Left renal pelvis (tissue), 4 donors: ENCODE results near the gene XPO5. TPM values are rescaled to one million over a fixed set of nuclear protein-coding genes. Genes with fewer than 3 reads are reported as not detected.
"Not testable (repeated sequence)": the region's sequence is repeated elsewhere in the genome, so short reads cannot be mapped to it uniquely, and the experiment has no call there.

Source experiments
- DNase-seq, 4 donors: peaks; one replicate each; pipeline ENCODE4 v3.0.0-alpha.2; 2013; ENCODE audit warnings: low read depth in 4 of 4, low spot score in 3 of 4
- polyA plus RNA-seq, 4 donors: library from polyadenylated mRNA; unstranded; fragments of 120-200 nt; gene quantifications; one replicate each; pipeline ENCODE4 v1.2.1, GENCODE V29; 2013; ENCODE audit not compliant: insufficient read length in 4 of 4

The XPO5 gene
- polyA plus RNA-seq, result 10 to 100 TPM; 29.2 to 53.9 (median 49.5) TPM

DNA sequence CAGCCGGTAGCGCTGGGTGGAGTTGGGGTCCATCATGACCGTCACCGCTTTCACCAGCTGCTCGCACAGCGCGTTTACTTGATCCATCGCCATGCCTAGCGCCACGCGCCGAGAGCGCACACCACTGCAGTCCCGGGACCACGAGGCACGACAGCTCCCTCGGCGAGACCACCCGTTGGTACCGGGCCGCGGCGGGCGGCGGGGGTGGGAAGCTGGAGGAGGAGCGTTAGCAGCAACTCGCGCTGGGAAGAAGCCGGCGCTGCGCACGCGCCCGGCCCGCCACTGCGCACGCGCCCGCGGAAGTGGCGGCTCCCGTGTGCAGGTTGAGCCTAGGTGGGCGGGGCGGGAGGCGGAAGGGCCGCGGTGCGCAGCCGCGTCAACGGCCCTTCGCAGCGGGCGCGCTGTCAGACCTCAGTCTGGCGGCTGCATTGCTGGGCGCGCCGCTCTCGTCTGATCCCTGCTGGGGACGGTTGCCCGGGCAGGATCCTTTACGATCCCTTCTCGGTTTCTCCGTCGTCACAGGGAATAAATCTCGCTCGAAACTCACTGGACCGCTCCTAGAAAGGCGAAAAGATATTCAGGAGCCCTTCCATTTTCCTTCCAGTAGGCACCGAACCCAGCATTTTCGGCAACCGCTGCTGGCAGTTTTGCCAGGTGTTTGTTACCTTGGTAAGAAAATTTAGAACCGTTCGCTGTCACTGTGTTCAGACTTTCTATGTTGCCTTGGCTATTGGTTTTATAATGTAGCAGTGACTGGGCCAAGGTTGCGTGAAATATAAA is at the start of gene XPO5, which contains the start of gene POLH:
Gene XPO5 (minus strand): TSS at position 267 of the 780 bp plus-strand sequence. CDS start 174 bp downstream, at position 93.
Gene POLH (plus strand): TSS at position 414 of the 780 bp plus-strand sequence. CDS start 6,135 bp downstream, outside the sequence.
- DNase-seq, result peak; percentile 68 to 81 (median 76)

DNA sequence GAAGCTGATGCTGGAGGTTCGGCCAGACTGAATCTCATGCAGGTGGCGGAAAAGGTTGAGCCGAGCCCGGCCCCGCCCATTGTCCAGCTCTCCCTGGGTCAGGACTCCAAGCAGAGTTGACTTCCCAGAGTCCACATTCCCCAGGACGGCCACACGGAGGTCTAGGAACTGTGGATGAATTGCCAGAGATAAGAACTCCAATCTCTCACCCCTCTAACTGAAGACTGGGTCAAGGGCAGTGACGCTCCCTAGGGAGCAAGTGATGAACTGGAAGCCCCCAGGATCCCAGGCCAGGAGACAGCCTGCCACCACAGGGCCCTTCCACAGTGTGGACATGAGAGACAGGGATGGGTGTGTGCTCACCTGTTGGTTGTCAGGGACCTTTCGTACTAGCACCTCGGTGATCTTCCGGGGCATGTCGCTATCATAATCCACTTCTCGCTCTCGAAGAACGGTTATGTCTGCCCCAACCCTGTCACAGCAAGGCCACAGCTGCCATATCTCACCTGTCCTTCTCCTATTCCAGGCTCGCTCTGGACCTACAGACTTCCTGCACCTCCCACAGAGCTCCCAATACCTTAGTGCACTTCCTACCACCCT is 49.7 kb upstream of the XPO5 start:
- no peak for DNase-seq

DNA sequence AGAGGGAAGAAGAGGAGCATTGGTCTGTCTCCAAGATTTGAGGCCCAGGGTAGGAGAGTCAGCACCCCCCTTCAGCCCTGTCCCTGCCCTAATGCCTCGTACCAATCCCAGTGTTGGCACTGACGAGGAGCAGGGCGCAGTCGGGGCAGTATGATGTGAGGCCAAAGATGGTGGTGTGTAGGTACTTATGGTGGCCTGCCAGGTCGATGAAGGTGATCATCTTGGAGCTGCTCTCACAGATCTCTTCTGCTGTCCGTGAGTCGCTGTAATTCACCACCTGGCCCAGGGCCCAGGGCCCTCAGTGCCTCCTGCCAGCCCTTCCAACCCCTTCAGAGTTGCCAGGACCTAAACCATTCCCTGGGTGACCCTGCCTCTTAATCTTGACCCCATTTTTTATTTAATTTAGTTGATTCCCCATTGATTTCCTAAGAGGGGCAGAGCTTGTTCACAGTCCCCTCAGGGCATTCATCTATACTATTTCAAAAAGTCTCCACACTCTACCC is 49.0 kb upstream of the XPO5 start:
- no peak for DNase-seq

DNA sequence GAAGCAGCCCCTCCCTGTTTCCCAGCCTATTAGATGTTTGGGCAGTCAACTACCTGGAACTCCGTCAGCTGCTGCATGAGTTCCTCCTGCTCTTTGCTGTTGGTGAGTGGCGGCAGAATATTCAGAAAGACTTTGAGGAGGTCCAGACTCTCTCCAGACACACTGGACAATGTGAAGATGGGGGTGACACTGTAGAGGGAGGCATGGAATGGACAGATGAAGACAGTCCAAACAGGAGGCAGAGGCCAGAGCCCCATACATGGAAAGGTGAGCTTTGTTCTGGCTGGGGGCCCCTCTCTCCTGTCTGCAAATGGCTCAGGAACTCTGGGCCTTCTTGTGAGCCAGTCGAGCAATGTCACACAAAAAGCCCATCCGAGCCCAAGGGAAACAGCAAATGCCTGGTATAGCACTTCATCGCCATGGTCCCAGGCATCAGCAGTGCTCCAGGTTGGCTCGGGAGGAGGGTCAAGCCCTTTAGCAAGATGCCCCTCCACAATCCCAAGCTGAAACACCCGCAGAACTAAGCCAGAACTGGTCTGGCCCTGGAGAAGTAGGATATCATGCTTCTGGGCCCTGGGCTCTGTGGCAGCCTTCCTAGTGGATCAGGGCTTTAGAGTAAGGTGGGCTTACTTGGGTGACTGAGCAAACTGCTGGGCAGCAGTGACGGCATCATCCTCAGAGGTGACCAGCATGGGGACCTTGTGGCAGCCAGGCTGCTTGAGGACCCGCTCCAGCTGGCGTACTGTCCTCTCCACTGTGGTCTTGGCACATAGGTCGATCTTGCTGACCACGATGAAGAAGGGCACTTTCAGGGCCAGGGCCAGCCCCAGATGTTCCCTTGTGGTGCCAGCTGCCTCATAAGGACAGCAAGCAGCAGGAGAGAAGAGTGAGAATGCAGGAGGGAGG is 48.3 kb upstream of the XPO5 start:
- DNase-seq, result no peak

DNA sequence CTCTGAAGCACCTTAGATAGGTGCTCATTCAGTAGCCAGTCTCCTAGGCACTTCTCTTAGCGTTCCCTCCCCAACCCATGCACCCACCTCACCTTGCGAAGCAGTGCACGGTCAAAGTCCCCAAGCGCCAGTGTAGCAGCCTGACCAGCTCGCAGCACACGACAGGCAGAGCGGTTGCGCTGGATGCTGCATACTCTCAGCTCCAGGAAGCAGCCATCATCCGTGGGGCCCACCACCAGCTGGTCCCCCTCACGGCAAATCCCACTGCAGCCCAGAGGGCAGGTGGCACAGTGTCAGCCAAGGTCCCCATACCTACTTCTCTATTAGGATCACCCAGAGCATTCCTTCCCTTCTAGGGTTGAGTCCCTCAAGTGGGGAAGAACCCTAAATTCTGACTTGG is 46.7 kb upstream of the XPO5 start:
- no peak for DNase-seq

DNA sequence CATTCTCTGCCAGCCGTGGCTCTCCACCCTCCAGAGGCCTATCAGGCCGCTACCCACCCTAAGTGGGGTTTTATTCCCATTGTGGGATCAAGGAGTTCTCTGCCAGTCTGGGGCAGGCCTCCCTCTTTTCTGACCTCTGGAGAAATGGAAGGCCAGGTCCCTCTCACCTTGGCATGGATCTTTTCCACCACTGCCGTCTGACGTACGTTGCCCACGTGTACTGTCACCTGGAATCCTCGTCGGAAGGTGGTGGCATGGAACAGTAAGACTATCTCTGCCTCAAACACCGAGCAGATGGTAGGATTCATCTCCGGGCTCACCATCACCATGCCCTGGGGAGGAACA is 46.0 kb upstream of the XPO5 start:
- DNase-seq, result no peak

DNA sequence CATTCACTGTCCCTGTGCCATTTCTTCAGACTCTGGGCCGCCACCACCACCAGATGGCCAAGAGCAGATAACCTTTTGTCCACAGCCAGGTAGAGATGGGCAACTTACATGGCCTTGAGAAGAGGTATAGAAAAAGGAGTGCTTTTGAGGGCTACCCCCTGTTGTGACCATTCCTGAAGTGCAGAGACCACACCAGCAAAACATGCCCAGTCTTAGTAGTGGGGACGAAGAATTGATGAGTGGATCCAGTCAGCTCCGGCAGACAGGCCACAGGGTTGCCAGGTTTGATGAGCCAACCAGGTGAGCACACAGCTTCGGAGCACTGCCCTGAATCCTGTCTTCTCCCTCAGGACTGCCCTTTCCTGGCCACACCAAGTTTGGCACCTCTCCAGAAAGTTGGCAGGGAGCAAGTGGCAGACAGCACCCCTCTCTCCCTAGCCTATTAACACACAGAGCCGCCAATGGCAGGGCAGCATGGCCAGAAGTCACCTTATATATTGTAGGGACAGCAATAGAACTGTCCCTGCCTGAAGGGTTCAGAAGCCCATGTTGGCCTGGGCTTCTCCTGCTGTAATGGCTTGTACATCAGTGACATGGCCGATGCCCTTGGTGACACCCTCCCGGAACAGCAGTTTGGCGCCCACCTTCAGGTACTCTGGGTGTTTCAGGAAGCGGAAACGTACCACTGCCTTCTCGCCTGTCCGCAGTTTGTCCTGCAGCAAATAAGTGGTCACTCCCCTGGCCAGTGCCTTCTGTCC is 45.4 kb upstream of the XPO5 start:
- DNase-seq, result no peak

DNA sequence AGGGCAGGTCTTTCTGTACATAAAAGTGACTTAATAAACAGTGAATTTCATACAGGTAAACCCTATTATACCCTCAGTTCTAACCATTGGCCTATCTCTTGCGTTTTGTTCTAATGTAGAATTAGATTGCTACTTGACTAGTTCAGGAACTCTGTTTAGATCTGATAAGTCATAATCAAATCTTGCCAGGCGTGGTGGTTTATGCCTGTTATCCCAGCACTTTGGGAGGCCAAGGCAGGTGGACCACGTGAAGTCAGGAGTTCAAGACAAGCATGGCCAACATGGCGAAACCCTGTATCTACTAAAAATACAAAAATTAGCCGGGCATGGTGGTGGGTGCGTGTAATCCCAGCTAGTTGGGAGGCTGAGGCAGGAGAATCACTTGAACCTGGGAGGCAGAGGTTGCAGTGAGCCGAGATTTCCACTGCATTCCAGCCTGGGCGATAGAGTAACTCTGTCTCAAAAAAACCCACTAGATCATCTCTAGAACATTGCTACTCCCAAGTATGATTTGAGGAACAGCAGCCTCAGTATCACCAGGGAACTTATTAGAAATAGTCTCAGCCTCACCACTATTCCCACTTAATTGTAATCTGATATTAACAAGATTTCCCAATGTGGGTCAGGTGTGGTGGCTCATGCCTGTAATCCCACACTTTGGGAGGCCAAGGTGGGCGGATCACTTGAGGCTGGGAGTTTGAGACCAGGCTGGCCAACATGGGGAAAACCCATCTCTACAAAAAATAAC is 41.1 kb upstream of the XPO5 start:
- DNase-seq, result no peak

DNA sequence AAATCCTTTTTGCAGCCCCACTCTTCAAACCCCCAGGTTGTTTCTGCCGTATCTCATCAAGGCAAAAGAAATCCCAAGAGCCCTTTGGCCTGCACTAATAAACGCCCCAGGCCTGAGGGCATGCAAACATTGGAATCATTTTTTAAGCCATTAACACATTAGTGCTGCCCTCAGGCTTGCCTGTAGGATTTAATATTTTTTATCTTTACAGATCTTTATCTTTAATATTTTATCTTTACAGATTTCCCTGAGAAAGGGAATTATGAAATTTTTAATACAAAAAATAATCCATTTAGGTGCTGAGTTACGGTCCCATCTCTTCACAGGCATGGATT is 38.5 kb upstream of the XPO5 start:
- DNase-seq, result no peak

DNA sequence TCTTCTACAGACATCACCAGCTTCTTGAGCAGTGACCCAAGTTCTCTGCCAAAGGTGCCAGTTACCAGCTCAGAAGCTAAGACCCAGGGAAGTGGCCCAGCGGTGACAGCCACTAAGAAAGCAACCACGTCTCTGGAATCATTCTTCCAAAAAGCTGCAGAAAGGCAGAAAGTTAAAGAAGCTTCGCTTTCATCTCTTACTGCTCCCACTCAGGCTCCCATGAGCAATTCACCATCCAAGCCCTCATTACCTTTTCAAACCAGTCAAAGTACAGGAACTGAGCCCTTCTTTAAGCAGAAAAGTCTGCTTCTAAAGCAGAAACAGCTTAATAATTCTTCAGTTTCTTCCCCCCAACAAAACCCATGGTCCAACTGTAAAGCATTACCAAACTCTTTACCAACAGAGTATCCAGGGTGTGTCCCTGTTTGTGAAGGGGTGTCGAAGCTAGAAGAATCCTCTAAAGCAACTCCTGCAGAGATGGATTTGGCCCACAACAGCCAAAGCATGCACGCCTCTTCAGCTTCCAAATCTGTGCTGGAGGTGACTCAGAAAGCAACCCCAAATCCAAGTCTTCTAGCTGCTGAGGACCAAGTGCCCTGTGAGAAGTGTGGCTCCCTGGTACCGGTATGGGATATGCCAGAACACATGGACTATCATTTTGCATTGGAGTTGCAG is 38.0 kb upstream of the XPO5 start:
- no peak for DNase-seq

DNA sequence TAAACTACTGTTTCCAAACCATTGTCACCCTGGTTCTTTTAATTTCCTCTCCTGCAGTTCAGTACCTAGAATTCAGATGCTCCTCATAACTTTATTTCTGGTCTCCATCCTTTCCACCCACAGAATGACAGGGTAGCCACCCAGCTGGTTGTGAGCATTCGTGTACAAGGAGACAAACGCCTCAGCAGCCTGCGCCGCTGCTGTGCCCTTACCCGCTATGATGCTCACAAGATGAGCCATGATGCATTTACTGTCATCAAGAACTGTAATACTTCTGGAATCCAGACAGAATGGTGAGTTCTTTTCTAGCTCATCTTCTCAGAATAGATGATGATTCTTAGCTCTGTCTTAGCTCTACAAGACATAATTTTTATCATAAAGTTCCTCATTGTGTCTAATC is 34.6 kb upstream of the XPO5 start:
- no peak for DNase-seq

DNA sequence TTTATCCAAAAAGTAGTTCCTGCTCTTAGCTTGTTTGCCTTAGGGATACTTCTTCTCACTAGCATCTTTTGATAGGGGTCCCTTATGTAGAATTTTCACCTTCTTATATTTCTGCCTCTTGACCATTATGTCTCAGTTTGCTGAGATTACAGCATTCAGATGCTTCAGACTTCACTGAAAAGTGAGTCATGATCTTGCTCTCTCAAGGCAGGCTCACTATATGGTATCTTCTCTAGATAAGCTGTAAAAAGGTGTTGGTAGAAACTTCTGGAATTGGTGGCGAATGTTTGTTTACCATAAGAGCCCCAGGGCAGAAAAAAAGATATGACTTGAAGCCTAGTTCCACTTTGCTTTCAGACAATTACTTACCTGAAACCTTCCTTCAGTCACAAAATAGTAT is 33.6 kb upstream of the XPO5 start:
- no peak for DNase-seq

DNA sequence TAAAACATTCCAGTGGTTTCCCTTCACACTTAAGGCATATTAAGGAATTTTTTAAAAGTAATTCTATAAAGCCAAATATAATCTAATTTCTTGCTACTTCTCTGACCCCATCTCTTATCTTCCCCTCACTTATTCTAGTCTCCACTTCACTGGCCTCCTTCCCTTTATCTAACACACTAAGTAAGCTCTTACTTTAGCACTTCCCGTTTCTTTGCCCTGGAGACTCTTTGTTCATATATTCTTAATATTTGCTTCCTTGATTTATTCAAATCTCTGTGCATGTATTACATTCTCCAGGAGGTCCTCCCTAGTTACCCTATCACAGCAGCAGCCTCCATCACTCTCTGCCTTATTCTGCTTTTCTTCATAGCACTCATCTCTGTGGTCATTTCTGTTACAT is 33.0 kb upstream of the XPO5 start:
- DNase-seq, result no peak

DNA sequence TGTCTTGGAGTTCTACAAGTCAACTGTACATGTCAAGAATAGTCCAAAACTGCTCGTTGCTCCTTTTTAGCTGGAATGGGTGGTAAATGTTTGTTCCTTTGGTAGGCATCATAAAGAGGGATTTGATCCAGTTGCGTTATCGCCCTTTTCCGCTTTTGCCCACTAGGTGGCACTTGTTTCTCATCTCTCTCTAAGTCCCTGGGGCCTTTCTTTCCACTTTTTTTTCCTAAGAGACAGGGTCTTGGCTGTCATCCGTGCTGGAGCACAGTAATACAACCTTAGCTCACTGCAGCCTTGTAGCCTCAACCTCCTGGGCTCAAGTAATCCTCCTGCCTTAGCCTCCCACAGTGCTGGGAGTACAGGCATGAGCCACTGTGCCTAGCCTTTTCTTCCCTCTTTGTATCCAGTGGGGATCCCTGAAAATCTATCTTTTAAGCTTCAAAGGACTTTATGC is 32.5 kb upstream of the XPO5 start:
- DNase-seq, result peak; percentile 48 to 70 (median 59)

DNA sequence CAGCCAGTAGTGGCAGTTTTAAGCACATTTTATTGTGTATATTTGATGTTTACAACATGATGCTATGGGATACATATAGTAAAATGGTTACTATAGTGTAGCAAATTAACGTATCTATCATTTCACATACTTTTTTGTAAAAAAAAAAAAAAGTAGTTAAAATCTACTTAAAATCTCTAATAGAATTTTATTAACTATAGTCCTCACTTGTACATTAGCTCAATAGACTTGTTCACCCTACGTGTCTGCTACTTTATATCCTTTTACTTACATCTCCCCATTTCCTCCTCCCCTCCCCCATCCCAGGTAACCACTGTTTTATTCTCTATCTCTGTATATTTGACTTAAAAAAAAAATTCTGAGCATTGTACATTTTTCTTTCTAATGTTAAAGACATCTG is 30.2 kb upstream of the XPO5 start:
- DNase-seq, result no peak

DNA sequence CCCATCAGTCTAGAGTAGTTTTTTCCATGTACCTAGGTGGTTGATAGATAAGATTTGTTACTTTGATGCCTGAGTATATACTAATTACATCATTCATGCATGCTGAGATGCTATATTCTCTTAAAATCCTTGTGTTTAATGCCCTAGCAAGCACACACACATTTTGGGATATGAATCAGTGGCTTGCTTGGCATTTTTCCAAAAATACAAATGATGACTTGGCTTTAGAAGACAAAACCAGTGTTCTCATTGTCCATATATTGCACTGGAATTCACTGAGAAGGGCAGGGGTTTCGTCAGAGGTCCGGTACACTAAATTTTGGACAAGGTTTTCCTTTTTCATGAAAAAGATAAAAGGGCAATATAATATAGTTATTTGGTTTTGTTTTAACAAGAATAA is 28.3 kb upstream of the XPO5 start:
- no peak for DNase-seq

DNA sequence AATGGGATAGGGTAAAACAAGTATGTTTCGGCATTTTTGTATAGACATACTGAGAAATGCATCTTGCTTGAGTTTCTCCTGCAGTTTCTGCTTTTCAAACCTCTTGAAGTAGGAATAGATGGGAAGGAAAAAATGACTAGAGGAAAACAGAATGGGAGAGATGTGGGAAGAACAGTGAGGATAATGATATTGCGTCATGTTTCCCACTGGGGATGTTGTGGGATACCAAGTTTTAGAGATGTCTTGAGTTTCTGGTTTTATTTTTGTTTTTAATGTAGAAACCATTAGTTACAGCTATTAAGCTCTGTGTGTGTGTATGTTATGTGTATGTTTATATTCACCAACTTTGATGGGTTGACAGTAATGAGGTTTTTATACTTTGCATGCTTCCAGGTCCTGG is 24.8 kb upstream of the XPO5 start:
- DNase-seq, result no peak

DNA sequence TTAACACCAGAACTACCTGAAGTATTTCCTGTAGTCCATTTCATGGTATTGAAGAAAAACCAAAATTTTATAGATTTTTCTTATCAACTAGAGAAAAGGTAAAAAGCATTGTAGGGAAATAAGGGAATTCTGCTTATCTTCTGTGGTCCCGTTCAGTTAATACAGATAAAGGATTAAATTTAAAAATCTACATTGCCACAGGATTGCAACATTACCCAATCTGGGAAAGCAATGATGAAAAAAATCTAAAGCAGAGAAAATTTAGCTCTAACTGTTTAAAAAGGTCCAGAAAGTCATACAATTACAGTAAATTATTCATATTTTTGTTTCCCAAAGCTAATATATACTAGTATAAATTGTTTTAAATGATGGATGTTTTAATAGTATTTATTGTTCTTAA is 18.1 kb upstream of the XPO5 start:
- no peak for DNase-seq

DNA sequence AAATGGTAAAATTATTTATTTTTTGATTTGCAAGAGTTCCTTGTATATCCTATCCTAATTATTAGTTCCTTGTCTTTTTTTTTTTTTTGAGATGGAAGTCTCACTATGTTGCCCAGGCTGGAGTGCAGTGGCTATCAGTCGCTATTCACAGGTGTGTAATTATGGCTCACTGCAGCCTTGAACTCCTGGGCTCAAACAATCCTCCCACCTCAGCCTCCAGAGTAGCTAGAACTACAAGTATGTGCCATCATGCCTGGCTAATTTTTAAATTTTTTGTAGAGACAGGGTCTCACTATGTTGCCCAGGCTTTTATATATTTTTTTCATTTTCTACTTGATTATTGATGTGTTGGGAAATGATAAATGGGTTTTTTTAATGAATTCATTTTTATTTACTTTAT is 13.7 kb upstream of the XPO5 start:
- DNase-seq, result not testable (repeated sequence)
